Amygdala (tissue), 56 donors: Measurements from ENCODE around the gene PAX3.
A peak's percentile ranks its signal among the peaks of the same experiment; 100 is the strongest.

Experiments
- DNase-seq, 56 donors: peaks; one replicate each; lab custom pipeline; 2025; lab: John Stamatoyannopoulos, UW

PAX3 gene

DNA sequence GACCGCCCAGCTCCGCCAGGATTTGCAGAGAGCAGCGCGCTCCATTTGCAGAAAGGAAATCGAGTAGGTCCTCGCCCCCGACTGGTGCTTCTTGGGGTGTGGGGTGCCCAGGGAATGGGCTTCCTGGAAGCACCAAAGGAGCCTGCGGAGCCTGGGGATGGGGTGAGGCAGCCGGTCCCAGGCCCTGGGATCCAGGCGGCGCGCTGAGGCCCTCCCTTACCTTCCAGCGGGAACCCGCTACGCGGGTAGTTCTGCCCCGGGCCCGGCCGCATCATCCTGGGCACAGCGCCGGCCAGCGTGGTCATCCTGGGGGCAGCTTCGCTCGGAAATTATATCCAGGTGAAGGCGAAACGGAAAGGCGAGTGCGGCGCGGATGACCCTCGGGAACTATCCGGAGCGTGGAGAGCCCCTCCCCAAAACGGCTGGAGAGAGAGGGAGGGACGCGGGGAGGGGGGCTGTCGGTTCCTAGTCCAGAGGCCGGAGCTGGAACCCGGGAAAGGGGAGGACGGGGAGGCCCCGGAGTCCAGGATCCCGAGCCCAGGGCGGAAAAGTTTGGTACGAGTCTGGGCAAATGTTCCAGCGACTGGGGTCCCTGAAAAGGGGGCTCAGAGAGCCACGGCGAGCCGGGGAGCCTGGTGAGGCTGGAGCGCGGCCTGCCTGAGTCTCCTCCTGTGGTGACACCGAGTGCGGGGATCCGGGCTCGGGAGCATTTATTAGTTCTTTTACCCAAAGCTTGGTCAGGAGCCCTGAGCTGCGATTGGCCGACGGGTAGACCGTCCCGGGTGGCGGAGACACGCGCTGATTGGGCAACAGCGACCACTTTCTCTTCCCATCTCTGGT lies at the start of gene PAX3:
Gene PAX3 (minus strand): TSS at position 688 of the 840 bp plus-strand sequence. CDS start 383 bp downstream, at position 305.
- no peak for DNase-seq

DNA sequence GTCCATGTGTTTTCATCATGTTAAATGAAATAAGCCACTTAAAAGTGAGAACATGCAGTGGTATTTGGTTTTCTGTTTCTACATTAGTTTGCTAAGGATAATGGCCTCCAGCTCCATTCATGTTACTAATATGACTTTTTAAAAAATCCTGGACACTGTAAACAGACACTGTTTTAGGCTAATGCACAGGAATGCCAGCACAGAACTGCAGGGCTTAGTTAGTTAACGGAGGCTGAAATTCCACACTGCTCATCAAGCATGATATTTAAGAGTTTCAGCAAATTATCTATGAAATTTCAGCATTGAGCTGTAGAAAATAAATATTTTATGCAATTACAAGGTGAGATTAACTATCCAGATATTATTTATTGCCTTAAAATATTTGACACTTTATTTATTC lies 42.5 kb upstream of the PAX3 start:
- no peak for DNase-seq

- DNase-seq = no peak
These were observed 39.6 kb upstream of the PAX3 start for GRCh38 chr2:222338374-222338773.

GRCh38 chr2:222336931-222337330 lies 38.1 kb upstream of the PAX3 start:
- no peak for DNase-seq

DNA sequence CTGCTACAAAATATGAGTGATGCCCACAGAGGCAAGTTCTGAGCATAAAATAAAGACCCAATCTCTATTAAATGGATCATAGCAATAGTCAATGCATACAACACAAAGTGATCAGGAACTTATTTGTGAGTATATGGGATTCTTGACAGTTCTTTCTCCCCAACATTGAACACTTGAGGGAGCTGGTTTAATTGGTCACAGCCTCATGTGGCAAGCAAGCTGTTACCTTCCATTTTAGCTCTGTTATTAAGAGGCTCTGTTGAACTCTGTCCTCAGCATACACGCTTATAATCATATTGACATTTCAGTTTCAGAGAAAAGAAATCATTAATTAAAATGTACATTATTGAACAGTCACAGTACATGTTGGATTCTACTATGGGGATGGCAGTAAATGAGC lies 37.6 kb upstream of the PAX3 start:
- no peak for DNase-seq

DNA sequence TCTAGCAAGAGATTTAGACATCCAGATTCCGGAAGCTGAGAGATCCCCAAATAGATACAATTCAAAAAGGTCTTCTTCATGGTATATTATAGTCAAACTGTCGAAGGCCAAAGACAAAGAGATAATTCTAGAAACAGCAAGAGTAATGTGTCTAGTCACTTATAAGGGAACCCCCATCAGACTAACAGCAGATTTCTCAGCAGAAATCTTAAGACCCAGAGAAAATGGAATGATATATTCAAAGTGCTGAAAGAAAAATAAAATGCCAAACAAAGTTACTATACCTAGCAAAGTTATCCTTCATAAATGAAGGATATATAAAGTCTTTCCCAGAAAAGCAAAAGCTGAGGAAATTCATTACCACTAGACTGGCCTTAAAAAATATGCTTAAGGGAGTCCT lies 36.1 kb upstream of the PAX3 start:
- DNase-seq = no peak

DNA sequence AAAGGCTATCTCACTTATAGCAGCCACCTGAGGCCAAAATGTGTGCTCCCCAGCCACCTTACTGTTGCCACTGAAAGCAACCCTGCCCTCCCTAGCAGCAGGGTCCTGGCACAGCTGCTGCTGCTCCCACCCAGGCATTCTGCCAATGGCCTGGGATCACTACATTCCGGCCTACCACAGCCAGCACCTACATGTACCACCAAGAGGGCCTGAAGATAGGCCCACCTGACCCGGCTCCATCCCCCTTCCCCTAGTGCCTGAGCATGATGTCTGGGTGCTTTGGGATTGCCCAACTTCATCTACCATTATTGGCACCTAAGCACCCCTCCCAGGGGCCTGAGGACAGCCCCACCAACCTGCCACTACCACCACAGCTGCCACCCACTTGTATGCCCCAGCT lies 34.6 kb upstream of the PAX3 start:
- no peak for DNase-seq

GRCh38 chr2:222332116-222332515 lies 33.3 kb upstream of the PAX3 start:
- DNase-seq = no peak

- DNase-seq = no peak
These were observed 32.1 kb upstream of the PAX3 start for GRCh38 chr2:222330910-222331309.

GRCh38 chr2:222322236-222322635 lies 23.4 kb upstream of the PAX3 start:
- no peak for DNase-seq

DNA sequence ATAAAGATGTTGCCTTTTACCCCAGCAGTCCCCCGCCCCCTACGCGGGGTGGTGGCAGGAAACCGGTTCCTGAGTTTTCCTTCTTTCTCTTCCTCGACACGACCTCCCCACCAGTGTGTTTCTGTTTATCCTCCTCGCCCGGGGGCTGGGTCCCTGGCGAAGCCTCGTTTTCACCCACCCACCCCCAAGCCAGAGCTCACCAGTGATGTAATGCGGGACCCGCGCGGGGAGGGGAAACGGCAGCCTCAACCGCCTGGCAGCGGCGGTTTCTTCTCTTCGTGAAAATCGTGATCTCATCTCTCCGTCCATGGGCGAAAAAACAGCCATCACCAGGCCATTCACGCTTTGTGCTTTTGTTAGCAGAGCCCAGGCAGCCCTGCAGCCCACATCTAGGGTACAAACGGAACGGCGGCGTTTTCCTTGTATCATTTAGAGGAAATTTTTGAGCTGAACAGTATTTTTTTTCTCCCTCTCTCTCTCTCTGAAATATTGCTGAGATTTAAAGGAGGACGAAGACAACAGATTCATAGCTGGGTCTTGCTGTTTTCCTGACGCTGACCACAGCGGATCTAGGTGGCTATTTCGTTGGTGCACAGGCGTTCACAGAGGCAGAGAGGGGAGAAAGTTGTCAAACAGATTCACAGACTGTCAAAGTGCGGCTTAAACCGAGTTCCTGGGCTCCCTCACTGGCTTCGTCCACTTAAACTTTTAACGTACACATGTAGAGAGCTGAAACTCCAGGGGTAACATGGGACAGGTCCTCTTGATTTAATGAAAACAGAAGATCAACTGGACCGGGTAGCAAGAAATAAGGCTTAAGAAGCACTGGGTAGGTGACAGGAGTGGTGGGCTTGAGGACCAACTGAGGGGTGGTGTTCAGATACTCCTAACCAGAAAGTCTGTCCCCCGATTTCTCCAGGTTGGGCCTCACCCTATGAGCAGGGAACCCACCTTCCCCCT lies 21.9 kb upstream of the PAX3 start:
- DNase-seq = peak in 22 of 56 donors; percentile 2 to 63 (median 38)

GRCh38 chr2:222319586-222320435 lies 21.0 kb upstream of the PAX3 start:
- DNase-seq = peak in 9 of 56 donors; percentile 4 to 53 (median 16)

DNA sequence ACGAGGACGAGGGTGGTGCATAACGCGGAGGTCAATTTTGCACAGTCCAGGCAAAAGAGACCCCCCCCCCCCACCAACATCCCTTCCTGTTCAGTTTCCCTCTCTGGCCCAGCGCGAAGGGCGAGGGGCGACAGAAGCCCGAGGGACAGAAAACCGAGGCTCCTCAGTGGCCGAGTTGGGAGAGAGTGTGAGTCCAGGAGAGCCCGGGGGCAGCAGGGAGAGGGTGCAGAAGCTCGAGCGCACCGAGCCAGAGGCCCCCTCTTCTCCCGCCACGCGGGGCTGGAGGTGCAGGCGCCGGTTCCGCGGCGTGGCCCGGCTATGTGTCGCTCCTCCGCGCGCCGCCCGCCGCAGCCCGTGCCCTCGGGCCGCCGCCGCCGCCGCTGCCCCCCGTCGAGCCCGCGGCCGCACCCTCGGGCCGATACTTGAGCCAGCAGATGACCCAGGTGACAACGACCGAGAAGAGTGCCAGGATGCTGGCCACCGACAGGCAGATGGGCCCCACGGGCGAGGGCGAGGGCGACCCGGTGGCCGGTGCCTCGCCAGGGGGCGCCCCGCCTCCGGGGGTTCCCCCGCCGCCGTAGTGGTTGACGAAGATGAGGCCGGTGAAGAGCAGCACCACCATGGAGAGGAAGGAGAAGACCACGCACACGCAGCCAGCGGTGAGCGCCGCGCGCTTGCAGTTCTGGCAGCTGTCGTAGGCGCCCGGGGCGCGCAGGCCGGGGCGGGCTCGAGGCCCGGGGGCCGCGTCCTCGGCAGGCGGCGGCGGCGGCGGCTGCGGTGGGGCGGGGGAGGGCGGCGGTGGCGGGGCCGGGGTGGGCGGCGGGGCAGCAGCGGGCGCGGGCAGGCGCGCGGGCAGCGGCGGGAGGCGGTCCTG lies 20.2 kb upstream of the PAX3 start:
- peak in 7 of 56 donors; percentile 7 to 50 (median 18) for DNase-seq

GRCh38 chr2:222318026-222318711 lies 19.4 kb upstream of the PAX3 start:
- DNase-seq = peak in 14 of 56 donors; percentile 7 to 45 (median 20)

DNA sequence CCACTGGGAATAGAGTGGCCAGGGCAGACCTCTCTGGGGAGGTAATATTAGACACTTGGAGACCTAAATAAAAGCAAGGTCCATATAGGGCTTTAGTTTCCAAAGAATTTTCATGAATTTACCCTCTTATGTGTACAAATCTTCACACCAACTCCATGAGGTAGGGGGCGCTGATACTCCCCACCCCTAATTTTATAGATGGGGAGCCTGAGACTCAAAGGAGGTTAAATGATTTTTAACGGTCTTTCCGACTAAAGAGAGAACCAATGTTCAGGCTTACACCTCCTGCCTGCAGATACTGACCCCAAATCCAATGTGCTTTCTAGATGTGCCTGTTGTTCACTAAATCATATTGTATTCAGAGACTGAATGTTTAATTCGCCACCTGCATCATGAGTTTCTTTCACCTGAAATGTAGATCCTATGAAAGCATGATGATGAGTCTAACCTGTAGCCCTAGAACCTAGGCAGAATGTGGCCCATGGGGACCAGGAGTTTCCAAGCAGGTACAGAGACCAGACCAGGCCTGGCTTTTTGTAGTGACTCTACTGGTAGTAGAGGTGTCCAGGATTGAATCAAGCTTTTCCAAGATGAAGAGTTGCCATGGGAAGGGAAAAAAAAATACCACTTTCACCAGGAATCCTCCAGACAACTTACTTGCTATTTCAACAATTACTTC lies 16.8 kb upstream of the PAX3 start:
- no peak for DNase-seq

GRCh38 chr2:222313816-222314215 lies 15.0 kb upstream of the PAX3 start:
- no peak for DNase-seq

DNA sequence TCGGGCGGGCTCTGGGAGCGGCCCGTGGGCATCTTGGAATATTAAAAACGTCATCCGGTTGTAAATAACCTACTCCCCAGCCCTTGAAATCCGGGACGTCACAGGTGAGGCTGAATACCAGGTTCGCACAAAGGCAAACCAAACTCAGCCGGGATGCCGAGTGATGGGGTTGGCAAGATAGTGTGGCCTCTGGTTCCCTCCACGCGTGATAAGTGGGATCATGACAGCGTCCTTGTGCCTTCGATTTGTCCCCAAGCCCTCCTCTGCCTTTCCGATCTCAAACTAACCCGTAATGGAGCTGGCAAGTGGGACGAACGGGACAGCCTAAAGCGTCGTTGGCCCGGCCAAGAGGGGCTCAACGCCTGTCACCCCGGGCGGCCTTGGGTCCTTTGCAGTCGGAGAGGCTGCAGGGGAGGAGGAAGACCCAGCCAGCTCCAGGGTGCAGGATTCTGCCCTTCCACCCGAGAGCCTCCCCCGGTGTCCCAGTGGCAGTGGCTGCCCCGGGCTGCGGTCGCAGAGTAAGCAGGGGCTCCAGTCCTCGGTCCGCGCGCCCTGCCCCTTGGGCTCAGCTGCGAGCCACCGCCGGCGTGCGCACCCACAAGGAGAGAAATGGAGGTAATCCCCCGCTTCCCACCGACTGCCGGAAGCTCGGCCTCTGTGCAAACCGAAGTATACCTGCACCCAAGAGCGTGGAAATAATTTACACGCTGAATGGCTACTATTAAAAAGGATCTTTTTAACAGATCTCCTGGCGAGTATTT lies 13.4 kb upstream of the PAX3 start:
- DNase-seq = no peak
